Measurements from ENCODE around the gene TOP2A. TPM values are rescaled to one million over a fixed set of nuclear protein-coding genes. Genes with fewer than 3 reads are reported as not detected.

The TOP2A gene
- total and polyA plus RNA-seq, 4 donors = 0.25 to 4.4 (median 1.9) TPM

GRCh38 chr17:40354221-40355122 is 63.2 kb downstream of the TOP2A start:
- DNase-seq (peak in 1 of 2 donors; percentile 40), ATAC-seq (ENCODE audit: low FRiP score) (no peak)
- H3K36me3 ChIP-seq (ENCODE audit: control insufficient read depth in 1 of 2, insufficient read depth in 2 of 2, low read length in 1 of 2) = peaks cover 0 to 3% of the 10 kb centered on the region in 2 donors
- intact Hi-C loops (cut with DNase I) = loop anchor here (1.0 to 10.0 kb wide), 6 partner anchors 51 to 183 kb away; partner anchors contain the start of gene TOP2A (in 1 of the 2)
- 78 to 82% methylated on average over 30 of the region's 30 CpGs for WGBS, 2 donors
- H3K27me3 ChIP-seq (ENCODE audit: control insufficient read depth in 1 of 2, insufficient read depth in 2 of 2, low read length in 1 of 2) = no peaks in the 10 kb centered on the region
- no peaks in the 10 kb centered on the region for H3K9me3 ChIP-seq (ENCODE audit: control insufficient read depth, low read length)
- no peak overlapping the region for H3K4me3 ChIP-seq (ENCODE audit: low read length in 2 of 2)
- no peaks in the 10 kb centered on the region for H3K4me1 ChIP-seq (ENCODE audit: control insufficient read depth in 1 of 2, insufficient read depth in 2 of 2, low read length in 2 of 2)
- no peak overlapping the region for H3K27ac ChIP-seq (ENCODE audit: low read depth in 1 of 2, low read length in 2 of 2)

- DNase-seq (peak in 1 of 2 donors; percentile 38), ATAC-seq (ENCODE audit: low FRiP score) (no peak)
- no peaks in the 10 kb centered on the region for H3K9me3 ChIP-seq (ENCODE audit: control insufficient read depth, low read length)
- no peak overlapping the region for H3K27ac ChIP-seq (ENCODE audit: low read depth in 1 of 2, low read length in 2 of 2)
- no peaks in the 10 kb centered on the region for H3K4me1 ChIP-seq (ENCODE audit: control insufficient read depth in 1 of 2, insufficient read depth in 2 of 2, low read length in 2 of 2)
- no peak overlapping the region for H3K4me3 ChIP-seq (ENCODE audit: low read length in 2 of 2)
- H3K27me3 ChIP-seq (ENCODE audit: control insufficient read depth in 1 of 2, insufficient read depth in 2 of 2, low read length in 1 of 2) = no peaks in the 10 kb centered on the region
- 79 to 80% methylated on average over 9 of the region's 9 CpGs for WGBS, 2 donors
- intact Hi-C loops (cut with DNase I) = loop anchor here in 1 of 2 donors (10.0 kb wide), 1 partner anchor 148 kb away; no protein-coding TSS in a partner anchor
- H3K36me3 ChIP-seq (ENCODE audit: control insufficient read depth in 1 of 2, insufficient read depth in 2 of 2, low read length in 1 of 2) = peaks cover 0 to 3% of the 10 kb centered on the region in 2 donors
These were observed 64.8 kb downstream of the TOP2A start for GRCh38 chr17:40352779-40353394.

- DNase-seq = peak in 1 of 2 donors; percentile 36
- Histone ChIP-seq H3K27me3 (ENCODE audit: control insufficient read depth in 1 of 2, insufficient read depth in 2 of 2, low read length in 1 of 2) (no peaks in the 10 kb centered on the region), H3K27ac (ENCODE audit: low read depth in 1 of 2, low read length in 2 of 2) (no peak overlapping the region), H3K9me3 (ENCODE audit: control insufficient read depth, low read length) (no peaks in the 10 kb centered on the region), H3K4me1 (ENCODE audit: control insufficient read depth in 1 of 2, insufficient read depth in 2 of 2, low read length in 2 of 2) (no peaks in the 10 kb centered on the region), H3K36me3 (ENCODE audit: control insufficient read depth in 1 of 2, insufficient read depth in 2 of 2, low read length in 1 of 2) (peaks cover 0 to 3% of the 10 kb centered on the region in 2 donors), H3K4me3 (ENCODE audit: low read length in 2 of 2) (no peak overlapping the region)
- no peak for ATAC-seq (ENCODE audit: low FRiP score)
- WGBS, 2 donors = 81 to 86% methylated on average over 7 of the region's 7 CpGs
- intact Hi-C loops (cut with DNase I) = loop anchor here in 1 of 2 donors (10.0 kb wide), 1 partner anchor 148 kb away; no protein-coding TSS in a partner anchor
These were observed 65.4 kb downstream of the TOP2A start for GRCh38 chr17:40352237-40352778.

GRCh38 chr17:40351359-40352236 is 66.1 kb downstream of the TOP2A start:
- Histone ChIP-seq H3K27ac (ENCODE audit: low read depth in 1 of 2, low read length in 2 of 2) (no peak overlapping the region), H3K36me3 (ENCODE audit: control insufficient read depth in 1 of 2, insufficient read depth in 2 of 2, low read length in 1 of 2) (peaks cover 0 to 3% of the 10 kb centered on the region in 2 donors), H3K9me3 (ENCODE audit: control insufficient read depth, low read length) (no peaks in the 10 kb centered on the region), H3K4me3 (ENCODE audit: low read length in 2 of 2) (no peak overlapping the region), H3K27me3 (ENCODE audit: control insufficient read depth in 1 of 2, insufficient read depth in 2 of 2, low read length in 1 of 2) (no peaks in the 10 kb centered on the region), H3K4me1 (ENCODE audit: control insufficient read depth in 1 of 2, insufficient read depth in 2 of 2, low read length in 2 of 2) (no peaks in the 10 kb centered on the region)
- intact Hi-C loops (cut with DNase I) = loop anchor here in 1 of 2 donors (10.0 kb wide), 1 partner anchor 147 kb away; no protein-coding TSS in a partner anchor
- DNase-seq = peak in 1 of 2 donors; percentile 44
- no peak for ATAC-seq (ENCODE audit: low FRiP score)
- WGBS, 2 donors = 84 to 87% methylated on average over 26 to 27 of the region's 27 CpGs

- no peak for DNase-seq
- intact Hi-C loops (cut with DNase I) = loop anchor here in 1 of 2 donors (10.0 kb wide), 1 partner anchor 146 kb away; no protein-coding TSS in a partner anchor
- no peak for ATAC-seq (ENCODE audit: low FRiP score)
- Histone ChIP-seq H3K36me3 (ENCODE audit: control insufficient read depth in 1 of 2, insufficient read depth in 2 of 2, low read length in 1 of 2) (peaks cover 0 to 3% of the 10 kb centered on the region in 2 donors), H3K27me3 (ENCODE audit: control insufficient read depth in 1 of 2, insufficient read depth in 2 of 2, low read length in 1 of 2) (no peaks in the 10 kb centered on the region), H3K9me3 (ENCODE audit: control insufficient read depth, low read length) (no peaks in the 10 kb centered on the region), H3K27ac (ENCODE audit: low read depth in 1 of 2, low read length in 2 of 2) (no peak overlapping the region), H3K4me3 (ENCODE audit: low read length in 2 of 2) (no peak overlapping the region), H3K4me1 (ENCODE audit: control insufficient read depth in 1 of 2, insufficient read depth in 2 of 2, low read length in 2 of 2) (no peaks in the 10 kb centered on the region)
- 67 to 73% methylated on average over 17 of the region's 17 CpGs for WGBS, 2 donors
These were observed 66.9 kb downstream of the TOP2A start for GRCh38 chr17:40350689-40351358.

GRCh38 chr17:40349895-40350688 is 67.6 kb downstream of the TOP2A start:
- H3K27me3 ChIP-seq (ENCODE audit: control insufficient read depth in 1 of 2, insufficient read depth in 2 of 2, low read length in 1 of 2) = no peaks in the 10 kb centered on the region
- DNase-seq (peak in 1 of 2 donors; percentile 54), ATAC-seq (ENCODE audit: low FRiP score) (no peak)
- intact Hi-C loops (cut with DNase I) = loop anchor here in 1 of 2 donors (10.0 kb wide), 1 partner anchor 145 kb away; no protein-coding TSS in a partner anchor
- H3K4me1 ChIP-seq (ENCODE audit: control insufficient read depth in 1 of 2, insufficient read depth in 2 of 2, low read length in 2 of 2) = no peaks in the 10 kb centered on the region
- H3K9me3 ChIP-seq (ENCODE audit: control insufficient read depth, low read length) = no peaks in the 10 kb centered on the region
- no peak overlapping the region for H3K4me3 ChIP-seq (ENCODE audit: low read length in 2 of 2)
- no peak overlapping the region for H3K27ac ChIP-seq (ENCODE audit: low read depth in 1 of 2, low read length in 2 of 2)
- 43 to 50% methylated on average over 19 of the region's 19 CpGs for WGBS, 2 donors
- peaks cover 0 to 3% of the 10 kb centered on the region in 2 donors for H3K36me3 ChIP-seq (ENCODE audit: control insufficient read depth in 1 of 2, insufficient read depth in 2 of 2, low read length in 1 of 2)

- DNase-seq (peak in 1 of 2 donors; percentile 39), ATAC-seq (ENCODE audit: low FRiP score) (no peak)
- WGBS, 2 donors = 61 to 69% methylated on average over 10 of the region's 10 CpGs
- Histone ChIP-seq H3K4me1 (ENCODE audit: control insufficient read depth in 1 of 2, insufficient read depth in 2 of 2, low read length in 2 of 2) (no peaks in the 10 kb centered on the region), H3K9me3 (ENCODE audit: control insufficient read depth, low read length) (no peaks in the 10 kb centered on the region), H3K36me3 (ENCODE audit: control insufficient read depth in 1 of 2, insufficient read depth in 2 of 2, low read length in 1 of 2) (peaks cover 0 to 3% of the 10 kb centered on the region in 2 donors), H3K4me3 (ENCODE audit: low read length in 2 of 2) (no peak overlapping the region), H3K27me3 (ENCODE audit: control insufficient read depth in 1 of 2, insufficient read depth in 2 of 2, low read length in 1 of 2) (no peaks in the 10 kb centered on the region), H3K27ac (ENCODE audit: low read depth in 1 of 2, low read length in 2 of 2) (no peak overlapping the region)
- intact Hi-C loops (cut with DNase I) = no loop called here
These were observed 68.2 kb downstream of the TOP2A start for GRCh38 chr17:40349477-40349894.

Measured in aorta (tissue), 5 donors.